ENCODE results near the gene KCNN2.

Gene KCNN2

GRCh38 chr5:114361724-114362196, at the start of gene KCNN2:
KCNN2 (plus strand) TSS chr5:114362070; CDS start chr5:114362140, 70 bp downstream.
- DNase-seq (ENCODE audit: low read depth), result no peak

- DNase-seq (ENCODE audit: low read depth), result no peak
These were observed 49.2 kb upstream of the KCNN2 start for GRCh38 chr5:114312658-114313057.

DNA sequence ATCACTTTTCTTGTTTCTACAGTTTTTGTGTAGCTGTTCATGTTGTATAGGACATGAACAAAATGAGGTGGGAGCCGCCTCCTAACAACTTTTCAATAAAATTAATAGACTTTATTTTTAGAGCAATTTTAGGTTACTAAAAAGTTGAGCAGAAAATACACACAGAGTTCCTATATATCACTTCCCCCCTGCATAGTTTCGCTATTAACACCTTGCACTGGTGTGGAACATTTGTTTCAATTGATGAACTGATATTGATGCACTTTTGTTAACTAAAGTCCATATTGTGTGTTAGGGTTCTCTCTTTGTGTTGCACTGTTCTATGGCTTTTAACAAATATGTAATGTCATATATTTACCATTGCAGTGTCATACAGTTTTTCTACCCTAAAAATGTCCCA, 47.8 kb upstream of the KCNN2 start:
- DNase-seq (ENCODE audit: low read depth), result no peak

DNA sequence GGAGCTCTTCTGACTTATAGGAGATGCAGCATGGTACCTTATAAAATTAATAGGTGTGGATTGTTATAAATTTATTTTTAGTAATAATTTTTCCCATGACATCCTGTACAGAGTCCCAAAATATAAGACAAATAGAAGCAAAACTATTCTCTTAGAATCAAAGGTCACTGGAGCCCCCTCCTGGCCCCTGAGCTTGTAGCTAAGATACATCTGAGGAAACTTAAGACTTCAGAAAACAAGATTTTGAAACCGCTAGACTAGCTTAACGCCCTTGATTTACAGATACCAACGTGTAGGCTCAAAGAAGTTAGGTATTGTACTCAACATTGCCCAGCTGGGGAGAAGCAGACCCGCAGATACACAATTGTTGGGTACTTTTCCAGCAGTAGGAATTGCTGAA, 45.7 kb upstream of the KCNN2 start:
- no peak for DNase-seq (ENCODE audit: low read depth)

DNA sequence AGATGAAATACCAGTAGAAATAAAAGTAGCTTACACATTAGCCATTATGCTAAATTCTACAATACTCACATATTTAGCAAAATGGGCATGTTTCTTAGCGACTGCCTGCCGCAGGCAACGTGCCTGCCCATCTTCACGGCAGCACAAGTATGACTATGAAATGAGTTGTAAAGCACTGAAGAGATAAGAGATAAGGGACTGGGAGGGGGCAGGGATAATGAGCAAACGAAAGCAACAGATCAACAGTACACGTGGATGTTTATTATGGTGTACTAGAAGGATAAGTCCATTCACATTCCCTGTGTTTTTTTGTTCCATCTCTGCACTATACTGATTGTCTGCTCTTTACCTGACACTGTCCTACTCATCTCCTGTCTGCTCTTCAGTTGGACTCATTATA, 44.1 kb upstream of the KCNN2 start:
- DNase-seq (ENCODE audit: low read depth), result no peak

- no peak for DNase-seq (ENCODE audit: low read depth)
These were observed 42.6 kb upstream of the KCNN2 start for GRCh38 chr5:114319236-114319635.

DNA sequence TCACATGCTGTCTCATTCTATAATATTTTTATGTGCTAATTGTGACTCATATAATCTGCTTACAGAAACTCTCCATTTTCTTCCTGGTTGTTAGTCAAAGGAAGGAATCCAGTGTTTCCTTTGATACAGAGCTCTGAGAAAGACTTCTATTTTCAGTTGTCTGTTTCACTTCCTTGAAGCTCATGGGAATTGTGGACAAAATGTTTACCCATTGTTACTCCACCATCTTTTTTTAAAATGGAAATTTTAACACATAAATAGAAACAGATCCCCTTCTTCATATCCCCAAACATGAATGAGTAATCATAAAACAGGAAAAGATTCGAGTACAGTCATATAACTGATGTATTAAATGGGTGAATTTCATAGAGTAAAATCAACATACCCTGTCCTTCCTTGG, 42.0 kb upstream of the KCNN2 start:
- no peak for DNase-seq (ENCODE audit: low read depth)

DNA sequence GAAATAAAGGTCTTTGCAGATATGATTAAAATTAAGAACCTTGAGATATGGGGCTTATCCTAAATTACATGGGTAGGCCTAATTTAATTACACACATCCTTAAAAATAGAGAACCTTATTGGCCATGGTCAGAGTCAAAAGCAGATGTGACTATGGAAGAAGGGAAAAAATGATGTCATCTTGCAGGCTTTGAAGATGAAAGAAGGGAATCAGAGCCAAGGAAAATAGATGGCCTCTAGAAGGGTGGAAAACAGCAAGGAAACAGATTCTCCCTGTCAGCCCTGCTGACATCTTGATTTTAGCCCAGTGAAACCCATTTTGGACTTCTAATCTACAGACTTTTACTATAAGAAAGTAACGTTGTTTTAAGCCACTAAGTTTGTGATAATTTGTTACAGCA, 37.6 kb upstream of the KCNN2 start:
- no peak for DNase-seq (ENCODE audit: low read depth)

- DNase-seq (ENCODE audit: low read depth), result no peak
These were observed 36.3 kb upstream of the KCNN2 start for GRCh38 chr5:114325541-114325940.

DNA sequence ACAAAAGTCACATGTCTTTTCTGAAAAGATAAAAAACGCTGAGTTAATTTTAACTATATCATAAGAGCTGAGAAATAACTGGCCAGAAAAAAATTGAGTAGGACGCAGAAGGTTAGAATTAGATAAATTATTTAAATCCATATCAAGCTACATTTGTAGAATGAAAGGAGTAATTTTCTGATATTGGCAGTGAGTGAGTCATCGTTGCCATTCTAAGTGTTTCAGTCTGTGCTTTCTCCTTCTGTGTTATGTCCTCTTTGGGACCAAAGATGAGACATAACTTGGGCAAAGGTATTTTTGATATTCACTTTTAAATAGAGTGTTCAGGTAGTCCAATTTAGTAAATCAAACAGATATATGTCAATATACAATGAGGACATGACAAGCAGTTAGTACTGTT, 34.4 kb upstream of the KCNN2 start:
- DNase-seq (ENCODE audit: low read depth), result no peak

GRCh38 chr5:114327987-114328386, 33.9 kb upstream of the KCNN2 start:
- no peak for DNase-seq (ENCODE audit: low read depth)

DNA sequence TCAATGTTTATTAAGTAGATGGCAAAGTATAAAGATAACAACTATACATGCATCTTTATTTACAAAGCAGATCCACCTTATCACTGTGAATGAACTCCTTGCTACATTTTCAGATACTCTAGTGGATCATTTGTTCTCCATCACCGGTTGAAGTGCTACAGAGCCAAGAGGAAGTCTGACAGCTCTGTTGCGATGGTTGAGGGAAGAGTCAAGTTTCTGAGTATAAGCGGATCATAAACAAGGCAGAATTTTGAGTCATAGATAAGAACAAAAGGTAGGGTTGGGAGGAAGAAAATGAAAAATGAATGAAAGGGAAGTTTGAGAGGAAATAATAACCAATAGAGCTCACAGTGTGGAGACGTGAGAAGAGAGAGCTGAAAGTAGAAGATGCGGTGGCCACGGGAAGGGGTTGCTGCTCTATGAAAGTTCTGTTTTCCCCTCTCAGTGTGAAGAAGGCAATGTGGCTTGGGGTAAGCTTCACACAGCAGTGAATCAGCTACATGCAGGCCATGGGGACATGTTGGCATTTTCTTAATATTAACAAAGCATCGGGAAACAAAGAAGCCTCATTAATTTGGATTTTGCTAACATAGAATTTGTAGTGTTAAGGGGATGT, 30.8 kb upstream of the KCNN2 start:
- DNase-seq (ENCODE audit: low read depth), result no peak

DNA sequence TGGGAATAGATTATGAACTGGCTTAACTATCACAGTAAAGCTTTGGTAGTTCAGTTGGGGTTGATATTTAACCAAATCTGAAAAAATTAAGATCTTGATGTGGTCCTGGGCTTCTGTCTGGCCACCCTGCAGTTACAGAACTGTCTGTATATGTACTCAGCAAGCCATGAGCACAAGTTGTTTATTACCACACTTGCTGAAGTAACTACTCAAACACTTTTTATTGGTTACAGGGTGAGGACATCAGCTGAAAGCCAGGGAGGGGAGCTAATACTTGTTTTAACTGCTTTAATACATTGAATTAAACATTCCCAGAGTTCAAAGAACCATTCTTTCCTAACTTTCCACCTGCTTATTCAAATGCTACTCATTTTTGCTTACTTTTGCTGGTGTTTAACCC, 29.4 kb upstream of the KCNN2 start:
- no peak for DNase-seq (ENCODE audit: low read depth)

DNA sequence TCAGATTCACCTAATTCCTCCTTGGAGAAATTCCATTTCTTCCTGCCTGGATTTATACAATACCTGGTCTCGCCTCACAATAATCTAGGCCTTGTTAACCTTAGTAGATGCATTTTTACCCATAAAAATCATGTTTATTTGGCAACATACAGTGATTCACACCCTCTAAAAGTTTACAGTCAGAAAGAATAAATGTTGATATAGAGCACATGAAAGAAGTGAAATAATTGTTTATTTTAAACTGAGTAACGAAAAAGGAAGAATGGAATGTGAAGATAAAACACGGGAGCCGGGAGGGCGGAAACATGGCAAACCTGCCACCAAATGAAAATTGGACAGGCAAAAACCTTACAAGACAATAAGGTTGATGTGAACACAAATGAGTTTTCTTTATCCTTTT, 28.9 kb upstream of the KCNN2 start:
- DNase-seq (ENCODE audit: low read depth), result no peak

GRCh38 chr5:114335391-114335790, 26.5 kb upstream of the KCNN2 start:
- DNase-seq (ENCODE audit: low read depth), result no peak

DNA sequence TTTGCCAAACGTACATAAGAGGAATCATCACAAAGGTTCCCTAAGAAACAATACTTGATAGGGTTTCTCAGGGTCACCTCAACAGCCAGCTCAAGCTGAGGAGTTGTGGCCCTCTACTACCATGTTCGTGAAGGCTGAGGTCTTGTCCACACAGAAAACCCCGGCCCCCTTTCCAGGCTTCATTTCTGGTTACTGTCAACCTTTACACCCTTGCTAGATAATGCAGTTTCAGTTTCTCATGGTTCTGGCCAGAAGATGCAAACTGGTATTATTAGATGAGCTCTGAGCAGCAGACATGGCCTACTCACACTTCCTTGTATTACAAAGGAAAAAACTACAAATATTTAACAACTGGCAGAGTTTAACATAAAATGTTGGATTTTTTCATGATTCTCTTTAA, 22.8 kb upstream of the KCNN2 start:
- DNase-seq (ENCODE audit: low read depth), result no peak

DNA sequence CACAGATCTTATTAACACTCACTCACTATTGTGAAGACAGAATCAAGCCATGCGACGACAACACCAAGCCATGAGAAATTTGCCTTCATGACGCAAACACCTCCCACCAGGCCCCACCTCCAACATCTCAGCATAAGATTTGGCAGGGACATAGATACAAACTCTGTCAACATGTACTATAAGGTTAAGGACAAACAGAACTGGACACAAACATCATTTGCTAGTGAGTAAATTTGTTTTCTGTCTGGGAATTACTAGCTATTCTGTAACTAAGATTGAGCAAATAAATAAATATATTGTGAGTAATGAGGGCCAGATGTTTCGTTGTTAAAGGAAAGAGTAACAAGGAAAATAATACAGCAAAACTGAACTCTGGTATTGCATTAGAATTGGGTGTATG, 15.7 kb upstream of the KCNN2 start:
- no peak for DNase-seq (ENCODE audit: low read depth)

GRCh38 chr5:114355086-114355830, 6.6 kb upstream of the KCNN2 start:
- DNase-seq (ENCODE audit: low read depth), result no peak

- no peak for DNase-seq (ENCODE audit: low read depth)
These were observed 3.5 kb upstream of the KCNN2 start for GRCh38 chr5:114358329-114358728.

- no peak for DNase-seq (ENCODE audit: low read depth)
These were observed 1.5 kb upstream of the KCNN2 start for GRCh38 chr5:114360357-114360756.

GRCh38 chr5:114360816-114361723, 800 bp upstream of the KCNN2 start:
- no peak for DNase-seq (ENCODE audit: low read depth)

GRCh38 chr5:114362197-114362976, 517 bp downstream of the KCNN2 start:
- DNase-seq (ENCODE audit: low read depth), result no peak
